ENCODE data around the gene GALNS. TPM values are rescaled to one million over a fixed set of nuclear protein-coding genes. Genes with fewer than 3 reads are reported as not detected.

The GALNS gene
- total and polyA plus RNA-seq, 2 of the 8 experiments (the other 6 are each of a cell fraction or from before 2014, with no cell fraction given): 8.9 to 17.8 TPM

DNA sequence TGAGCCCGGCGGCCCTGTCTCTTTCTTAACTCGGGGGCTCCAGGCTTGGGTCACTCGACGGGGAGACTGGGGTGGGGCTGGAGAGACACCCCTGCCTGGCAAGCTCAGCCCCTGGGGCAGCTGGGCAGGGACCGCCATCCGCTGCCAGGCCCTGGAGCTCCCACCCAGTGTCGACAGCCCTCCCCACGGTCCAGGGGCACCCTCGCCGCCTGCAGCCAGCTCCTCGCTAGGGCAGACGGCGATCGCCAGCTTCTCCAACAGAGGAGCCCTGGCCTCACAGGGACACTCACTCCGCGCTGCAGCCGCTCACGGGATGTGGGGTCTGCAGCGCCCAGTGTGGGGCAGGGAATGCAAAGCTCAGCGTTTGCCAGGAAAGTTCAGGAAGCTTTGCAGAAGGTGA lies 29.0 kb downstream of the GALNS start:
- no peaks in the 10 kb centered on the region for H3K27me3 ChIP-seq (replicated peaks in 1 of 4; ENCODE audit: control insufficient read depth in 3 of 4, extremely low read depth in 1 of 4, insufficient read depth in 3 of 4, low read length in 3 of 4)
- H2BK12ac ChIP-seq (ENCODE audit: low read depth, low read length): no peak overlapping the region
- H4K20me1 ChIP-seq (replicated peaks in 1 of 2; ENCODE audit: control insufficient read depth in 1 of 2, insufficient read depth in 2 of 2, low read length in 2 of 2): peaks cover 2 to 6% of the 10 kb centered on the region in 2 experiments
- no peak overlapping the region for H4K8ac ChIP-seq (ENCODE audit: extremely low read depth, insufficient read depth, low read length)
- no peak overlapping the region for H3K23ac ChIP-seq (ENCODE audit: insufficient read length)
- H4K5ac ChIP-seq (ENCODE audit: insufficient read length, low read depth, low read length): no peak overlapping the region
- no peaks in the 10 kb centered on the region for H3K9me3 ChIP-seq (ENCODE audit: insufficient read depth in 2 of 2, low read depth in 1 of 2, low read length in 1 of 2)
- no peak overlapping the region for H3K9ac ChIP-seq (replicated peaks in 1 of 4; ENCODE audit: extremely low read depth in 1 of 4, low read depth in 3 of 4, low read length in 3 of 4)
- POLR2A ChIA-PET (ENCODE audit: partially characterized antibody): interaction anchor here (1.1 to 2.2 kb wide), 2 partner anchors 16 to 20 kb away, joined by 3 to 8 read pairs; partner anchors contain the start of gene APRT
- H3K27ac ChIP-seq (ENCODE audit: low read depth, low read length): no peak overlapping the region
- no peak overlapping the region for H2AFZ ChIP-seq (ENCODE audit: low read length)
- H4K91ac ChIP-seq (replicated peaks; ENCODE audit: insufficient read length, low read length): no peak overlapping the region
- WGBS, 2 experiments (ENCODE audit: extremely low coverage in 1 of 2, insufficient coverage in 1 of 2, insufficient read length in 1 of 2, insufficient replicate concordance in 2 of 2, low coverage in 1 of 2, low lambda C conversion rate in 2 of 2, missing lambda C conversion rate in 1 of 2): 88% methylated on average over 20 of the region's 21 CpGs; no CpG with 5 or more reads in 1 of the 2 experiments
- no peak overlapping the region for H3K18ac ChIP-seq (ENCODE audit: extremely low read depth, low read length)
- H2AK5ac ChIP-seq (ENCODE audit: low read depth, low read length): no peak overlapping the region
- no peaks in the 10 kb centered on the region for H3K36me3 ChIP-seq (ENCODE audit: control insufficient read depth in 2 of 4, insufficient read depth in 4 of 4, low read length in 3 of 4)
- H3K4me3 ChIP-seq (ENCODE audit: extremely low read depth in 1 of 4, insufficient read depth in 2 of 4, low read depth in 3 of 4, low read length in 4 of 4): no peak overlapping the region
- H2BK5ac ChIP-seq (ENCODE audit: low read depth, low read length): no peak overlapping the region
- no peaks in the 10 kb centered on the region for H3K79me2 ChIP-seq (ENCODE audit: control insufficient read depth in 1 of 2, insufficient read depth in 2 of 2, low read length in 2 of 2)
- H2BK15ac ChIP-seq (ENCODE audit: low read length): no peak overlapping the region
- no peak overlapping the region for H2BK120ac ChIP-seq (replicated peaks; ENCODE audit: low read depth, low read length)
- H3K4me1 ChIP-seq (replicated peaks in 1 of 4; ENCODE audit: control insufficient read depth in 3 of 4, insufficient read depth in 4 of 4, low read length in 3 of 4): 0 out of 7 replicates have a peak, but pooled peaks cover 0 to 2% (median 0%) of the 10 kb centered on the region in 4 experiments
- 0 out of 2 replicates have a peak, but pooled peaks cover 3% of the 10 kb centered on the region for H3K79me1 ChIP-seq (ENCODE audit: low read depth, low read length)
- H3K4me2 ChIP-seq (ENCODE audit: insufficient read depth in 1 of 2, low read depth in 2 of 2, low read length in 2 of 2): no peak overlapping the region
- CTCF ChIA-PET (ENCODE audit: partially characterized antibody): interaction anchor here (0.8 to 2.0 kb wide), 5 partner anchors 10 to 79 kb away, joined by 3 to 10 read pairs (median 3); no protein-coding TSS in a partner anchor
- H3K14ac ChIP-seq (ENCODE audit: insufficient read length): no peak overlapping the region
- H3K56ac ChIP-seq (replicated peaks; ENCODE audit: insufficient read length, low read depth, low read length): no peak overlapping the region
- no peak overlapping the region for H3K4ac ChIP-seq (replicated peaks; ENCODE audit: insufficient read length, low read depth, low read length)
- H2BK20ac ChIP-seq (ENCODE audit: low read length): no peak overlapping the region
- DNase-seq (ENCODE audit: low read depth in 1 of 2, low spot score in 2 of 2): no peak
- no peaks in the 10 kb centered on the region for H3K23me2 ChIP-seq (ENCODE audit: low read depth, low read length)
- FAIRE-seq: no peak
- no peak for TF ChIP-seq SAP30 (IDR thresholded peaks at IDR 0.05; ENCODE audit: insufficient read depth, insufficient replicate concordance, low read length)
- TF ChIP-seq SRF (IDR thresholded peaks at IDR 0.05; ENCODE audit: low read depth, low read length): no peak
- no peak for TF ChIP-seq SP2 (IDR thresholded peaks at IDR 0.05; ENCODE audit: low read length)
- TF ChIP-seq RXRA (IDR thresholded peaks at IDR 0.05; ENCODE audit: insufficient read depth, low read depth, low read length): no peak
- TF ChIP-seq, protein P1, sequence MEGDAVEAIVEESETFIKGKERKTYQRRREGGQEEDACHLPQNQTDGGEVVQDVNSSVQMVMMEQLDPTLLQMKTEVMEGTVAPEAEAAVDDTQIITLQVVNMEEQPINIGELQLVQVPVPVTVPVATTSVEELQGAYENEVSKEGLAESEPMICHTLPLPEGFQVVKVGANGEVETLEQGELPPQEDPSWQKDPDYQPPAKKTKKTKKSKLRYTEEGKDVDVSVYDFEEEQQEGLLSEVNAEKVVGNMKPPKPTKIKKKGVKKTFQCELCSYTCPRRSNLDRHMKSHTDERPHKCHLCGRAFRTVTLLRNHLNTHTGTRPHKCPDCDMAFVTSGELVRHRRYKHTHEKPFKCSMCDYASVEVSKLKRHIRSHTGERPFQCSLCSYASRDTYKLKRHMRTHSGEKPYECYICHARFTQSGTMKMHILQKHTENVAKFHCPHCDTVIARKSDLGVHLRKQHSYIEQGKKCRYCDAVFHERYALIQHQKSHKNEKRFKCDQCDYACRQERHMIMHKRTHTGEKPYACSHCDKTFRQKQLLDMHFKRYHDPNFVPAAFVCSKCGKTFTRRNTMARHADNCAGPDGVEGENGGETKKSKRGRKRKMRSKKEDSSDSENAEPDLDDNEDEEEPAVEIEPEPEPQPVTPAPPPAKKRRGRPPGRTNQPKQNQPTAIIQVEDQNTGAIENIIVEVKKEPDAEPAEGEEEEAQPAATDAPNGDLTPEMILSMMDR (IDR thresholded peaks at IDR 0.05; ENCODE audit: control extremely low read depth in 1 of 3, insufficient read depth in 1 of 3, low read depth in 1 of 3, low read length in 3 of 3): no peak
- TF ChIP-seq EP300 (IDR thresholded peaks at IDR 0.05; ENCODE audit: borderline replicate concordance in 1 of 2, low read depth in 2 of 2, low read length in 2 of 2): no peak
- TF ChIP-seq, protein P2, sequence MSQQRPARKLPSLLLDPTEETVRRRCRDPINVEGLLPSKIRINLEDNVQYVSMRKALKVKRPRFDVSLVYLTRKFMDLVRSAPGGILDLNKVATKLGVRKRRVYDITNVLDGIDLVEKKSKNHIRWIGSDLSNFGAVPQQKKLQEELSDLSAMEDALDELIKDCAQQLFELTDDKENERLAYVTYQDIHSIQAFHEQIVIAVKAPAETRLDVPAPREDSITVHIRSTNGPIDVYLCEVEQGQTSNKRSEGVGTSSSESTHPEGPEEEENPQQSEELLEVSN (IDR thresholded peaks at IDR 0.05): no peak
- TF ChIP-seq RFX5 (IDR thresholded peaks at IDR 0.05; ENCODE audit: borderline replicate concordance, low read depth, low read length): no peak
- TF ChIP-seq NANOG (IDR thresholded peaks at IDR 0.05; ENCODE audit: insufficient read depth, low read depth, low read length, poor library complexity, severe bottlenecking): no peak
- no peak for TF ChIP-seq KDM1A (IDR thresholded peaks at IDR 0.05; ENCODE audit: borderline replicate concordance, low read length)
